ENCODE measurements around the gene PRKCA.

- TF ChIP-seq CTCF (IDR thresholded peaks at IDR 0.05) = no peak
- TF ChIP-seq POLR2AphosphoS5 (IDR thresholded peaks at IDR 0.05) = no peak
Observed at GRCh38 chr17:66627985-66628384, 325.6 kb downstream of the PRKCA start.

Data from prostate gland (tissue), 2 donors.